Choroid plexus epithelial cell (primary cell): ENCODE data around the gene IL1RAPL1.

Source experiments
- DNase-seq: peaks from one replicate; pipeline ENCODE4 v3.0.0-alpha.2; 2010; ENCODE audit warnings: low read depth
- H3K4me3 ChIP-seq: 2 replicates; pipeline ENCODE4 v1.5.1; 2011; ENCODE audit warnings: low read depth, mild to moderate bottlenecking, control low read depth, low read length, moderate library complexity
- TF ChIP-seq, protein P1 (sequence below): conservative IDR thresholded peaks from 2 replicates; pipeline ENCODE4 v1.5.1; 2011; ENCODE audit warnings: low read depth, mild to moderate bottlenecking, control low read depth, inconsistent platforms, low read length, moderate library complexity

The IL1RAPL1 gene

DNA sequence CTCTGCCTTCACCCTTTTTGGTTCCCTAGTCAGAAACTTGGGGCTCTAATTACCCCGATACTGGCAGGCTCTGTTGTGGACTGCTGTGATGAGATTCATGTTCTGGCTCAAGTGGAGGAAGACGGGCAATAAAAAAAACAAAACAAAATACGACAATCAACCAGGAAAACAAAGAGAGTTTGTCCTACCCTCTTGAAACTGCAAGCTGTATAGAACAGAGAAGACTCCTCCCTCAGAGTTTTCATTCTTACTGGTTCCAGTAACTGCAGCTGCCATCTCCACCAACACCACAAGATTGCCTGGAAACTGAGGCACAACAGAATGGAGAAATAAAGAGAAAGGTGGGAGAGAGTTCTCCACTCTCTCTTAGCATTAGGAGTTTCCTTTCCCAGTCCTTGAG is 11.1 kb upstream of the IL1RAPL1 start:
- H3K4me3 ChIP-seq = no peak overlapping the region
- DNase-seq = no peak
- TF ChIP-seq, protein P1, sequence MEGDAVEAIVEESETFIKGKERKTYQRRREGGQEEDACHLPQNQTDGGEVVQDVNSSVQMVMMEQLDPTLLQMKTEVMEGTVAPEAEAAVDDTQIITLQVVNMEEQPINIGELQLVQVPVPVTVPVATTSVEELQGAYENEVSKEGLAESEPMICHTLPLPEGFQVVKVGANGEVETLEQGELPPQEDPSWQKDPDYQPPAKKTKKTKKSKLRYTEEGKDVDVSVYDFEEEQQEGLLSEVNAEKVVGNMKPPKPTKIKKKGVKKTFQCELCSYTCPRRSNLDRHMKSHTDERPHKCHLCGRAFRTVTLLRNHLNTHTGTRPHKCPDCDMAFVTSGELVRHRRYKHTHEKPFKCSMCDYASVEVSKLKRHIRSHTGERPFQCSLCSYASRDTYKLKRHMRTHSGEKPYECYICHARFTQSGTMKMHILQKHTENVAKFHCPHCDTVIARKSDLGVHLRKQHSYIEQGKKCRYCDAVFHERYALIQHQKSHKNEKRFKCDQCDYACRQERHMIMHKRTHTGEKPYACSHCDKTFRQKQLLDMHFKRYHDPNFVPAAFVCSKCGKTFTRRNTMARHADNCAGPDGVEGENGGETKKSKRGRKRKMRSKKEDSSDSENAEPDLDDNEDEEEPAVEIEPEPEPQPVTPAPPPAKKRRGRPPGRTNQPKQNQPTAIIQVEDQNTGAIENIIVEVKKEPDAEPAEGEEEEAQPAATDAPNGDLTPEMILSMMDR = no peak

DNA sequence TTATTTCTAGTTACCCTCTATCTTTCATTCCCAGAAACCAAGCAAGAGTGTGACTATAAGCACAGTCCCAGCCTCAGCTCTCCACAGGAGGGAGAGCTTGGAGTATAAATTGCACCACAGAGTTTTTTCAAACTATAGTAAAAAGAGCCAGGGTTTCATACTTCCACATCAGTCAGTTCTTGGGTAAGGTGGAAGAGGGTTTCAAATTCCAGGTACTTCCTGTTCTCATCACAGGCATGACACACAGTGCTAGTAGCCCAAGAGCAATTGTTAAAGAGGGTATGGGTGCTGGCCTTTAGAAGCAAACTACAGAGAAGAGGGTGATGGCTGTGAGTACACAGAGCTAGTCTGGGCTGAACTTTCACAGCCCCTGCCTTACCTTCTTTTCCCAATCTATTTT is 5.7 kb upstream of the IL1RAPL1 start:
- H3K4me3 ChIP-seq = no peak overlapping the region
- TF ChIP-seq, protein P1 = no peak
- peak; percentile 4 for DNase-seq

DNA sequence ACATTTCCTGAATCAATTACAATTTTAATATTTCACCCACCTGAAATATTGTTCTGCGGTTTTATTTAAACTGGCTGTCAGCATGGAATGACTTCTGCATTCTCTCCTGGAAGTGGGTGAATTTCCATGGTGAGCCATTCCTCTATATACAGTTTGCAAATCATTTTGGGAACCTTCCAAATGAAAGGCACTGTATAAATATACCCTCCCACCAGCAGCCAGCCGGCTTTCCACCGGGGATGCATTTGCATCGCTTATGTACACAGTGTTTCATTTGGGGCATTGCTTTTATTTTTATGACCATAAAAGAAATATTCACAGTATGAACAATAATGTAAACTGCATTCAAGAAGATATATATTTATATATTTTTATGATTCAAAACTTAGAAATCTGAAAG is 4.7 kb upstream of the IL1RAPL1 start:
- DNase-seq = no peak

DNA sequence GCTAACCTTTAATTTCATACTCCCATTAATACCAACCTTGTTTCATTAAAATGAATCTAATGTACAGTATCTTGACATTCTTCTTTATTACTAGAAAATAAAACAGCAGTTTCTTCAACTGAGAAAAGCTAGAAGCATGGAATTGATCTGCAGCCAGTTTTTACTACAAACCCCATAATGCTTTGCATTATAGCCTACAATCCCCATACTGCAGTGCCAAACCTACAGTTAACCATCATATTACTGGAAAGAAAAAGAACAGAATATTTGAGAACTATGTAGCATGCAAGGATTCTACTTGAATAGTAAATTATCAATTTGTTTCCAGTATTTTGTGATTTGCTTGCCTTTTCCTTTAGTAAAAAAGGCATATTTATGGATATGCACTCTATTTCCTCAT is 3.2 kb upstream of the IL1RAPL1 start:
- DNase-seq = peak; percentile 28
- H3K4me3 ChIP-seq = no peak overlapping the region
- TF ChIP-seq, protein P1 = no peak

More for the DNA sequence above, 4.7 kb upstream of the IL1RAPL1 start:
- no peak overlapping the region for H3K4me3 ChIP-seq
- TF ChIP-seq, protein P1 = no peak

DNA sequence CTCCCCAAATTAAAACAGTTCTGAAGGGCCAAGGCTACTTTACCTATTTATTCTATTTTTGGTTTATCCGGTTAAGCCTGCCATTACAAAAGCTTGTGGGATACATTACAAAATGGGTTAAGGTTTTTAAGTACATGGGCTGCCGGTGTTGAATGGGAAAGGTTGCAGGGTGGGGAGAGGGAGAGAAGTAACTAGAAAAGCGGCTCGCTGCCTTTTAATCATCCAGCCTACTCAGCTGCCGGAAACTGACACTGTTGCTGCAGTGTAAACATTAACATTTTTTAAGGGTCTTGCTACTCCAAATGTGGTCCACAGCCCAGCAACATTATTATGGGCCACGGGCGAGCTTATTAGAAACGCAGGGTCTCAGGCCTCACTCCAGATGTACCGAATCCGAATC is 1.5 kb upstream of the IL1RAPL1 start:
- TF ChIP-seq, protein P1 = no peak
- peak overlapping the region; percentile 53 for H3K4me3 ChIP-seq

DNA sequence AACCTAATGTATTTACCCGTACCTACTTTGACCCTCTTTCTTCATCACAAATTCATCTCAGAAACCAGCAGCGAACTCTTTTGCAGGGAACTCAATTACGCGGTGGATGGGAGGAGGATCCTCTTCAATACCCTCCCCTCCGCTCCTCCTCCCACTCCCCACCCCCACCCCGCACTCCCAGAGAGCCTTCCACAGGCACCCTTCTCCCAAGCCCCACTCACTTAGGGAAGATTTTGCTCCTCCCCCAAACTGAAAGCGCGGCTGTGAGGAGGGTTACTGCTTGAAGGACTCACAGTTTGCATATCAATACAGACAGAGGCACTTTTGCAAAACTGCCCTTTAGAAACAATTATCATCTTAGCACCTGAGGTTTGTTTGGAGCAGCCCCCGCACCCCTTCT is 960 bp upstream of the IL1RAPL1 start:
- peak; percentile 62 for DNase-seq
- TF ChIP-seq, protein P1 = no peak
- peak overlapping the region; percentile 53 for H3K4me3 ChIP-seq

More for the DNA sequence above, 1.5 kb upstream of the IL1RAPL1 start:
- DNase-seq = no peak

DNA sequence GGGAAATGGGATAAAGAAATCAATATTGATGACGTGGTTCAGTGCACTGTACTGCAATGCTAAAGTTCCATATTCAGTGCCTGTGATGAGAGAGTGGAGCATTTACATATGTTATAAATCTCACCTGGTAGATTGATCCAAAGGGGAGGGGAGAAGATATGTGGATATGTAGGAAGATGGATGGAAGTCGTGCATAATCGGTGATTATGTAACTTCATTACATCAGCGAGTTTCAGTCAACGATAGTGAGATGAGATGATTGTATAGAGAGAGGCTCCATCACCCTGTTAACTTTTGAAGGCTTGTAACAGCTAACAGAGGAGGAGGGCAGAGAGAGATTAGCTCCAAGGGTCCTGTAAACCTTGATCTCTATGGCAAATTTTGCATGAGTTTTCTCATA is 1.8 kb downstream of the IL1RAPL1 start:
- H3K4me3 ChIP-seq = peak overlapping the region; percentile 53
- TF ChIP-seq, protein P1 = no peak
- DNase-seq = no peak
